H1 (cell line): ENCODE data around the gene EEF2. TPM values are rescaled to one million over a fixed set of nuclear protein-coding genes. Genes with fewer than 3 reads are reported as not detected.
"Not testable (repeated sequence)": the region's sequence is repeated elsewhere in the genome, so short reads cannot be mapped to it uniquely, and the experiment has no call there.

ENCODE experiments used
- CTCF ChIA-PET: fragments of 300-600 bp; sonication (Branson Sonifier 250); formaldehyde crosslinking; loops from one replicate; lab custom pipeline; 2021; ENCODE audit not compliant: partially characterized antibody; lab: Charles Lee
- POLR2A ChIA-PET: fragments of 300-600 bp; sonication (Branson Sonifier 250); formaldehyde crosslinking; loops from one replicate; lab custom pipeline; 2021; ENCODE audit warnings: inconsistent platforms; ENCODE audit not compliant: partially characterized antibody; lab: Charles Lee
- DNase-seq, 2 experiments: peaks; one replicate each; pipeline versions ENCODE4 v3.0.0 to v3.0.0-alpha.2; 2010 to 2022; ENCODE audit warnings: low spot score in 2 of 2, low read depth in 1 of 2, mixed read lengths in 1 of 2
- FAIRE-seq: peaks from 2 replicates; lab custom pipeline; 2011; peaks lifted over from hg19 to GRCh38; lab: Jason Lieb, UNC
- H2AFZ ChIP-seq: 2 replicates; pipeline ENCODE4 v1.8.1; 2012; ENCODE audit warnings: low read length, inconsistent platforms
- H2AK5ac ChIP-seq: 2 replicates; pipeline ENCODE4 v1.6.1; 2013; ENCODE audit warnings: low read depth, low read length
- H2BK120ac ChIP-seq: replicated peaks from 2 replicates; pipeline ENCODE3; 2013; ENCODE audit warnings: low read depth, low read length, inconsistent platforms
- H2BK12ac ChIP-seq: 2 replicates; pipeline ENCODE4 v1.6.1; 2013; ENCODE audit warnings: low read depth, low read length
- H2BK15ac ChIP-seq: 2 replicates; pipeline ENCODE4 v1.6.1; 2013; ENCODE audit warnings: low read length
- H2BK20ac ChIP-seq: 2 replicates; pipeline ENCODE4 v1.6.1; 2013; ENCODE audit warnings: low read length
- H2BK5ac ChIP-seq: 2 replicates; pipeline ENCODE4 v1.6.1; 2013; ENCODE audit warnings: low read depth, low read length
- H3K14ac ChIP-seq: 2 replicates; pipeline ENCODE4 v1.6.1; 2013; ENCODE audit warnings: inconsistent platforms; ENCODE audit not compliant: insufficient read length
- H3K18ac ChIP-seq: 2 replicates; pipeline ENCODE4 v1.6.1; 2013; ENCODE audit warnings: low read length; ENCODE audit errors: extremely low read depth
- H3K23ac ChIP-seq: 2 replicates; pipeline ENCODE4 v1.6.1; 2013; ENCODE audit warnings: inconsistent platforms; ENCODE audit not compliant: insufficient read length
- H3K23me2 ChIP-seq: 2 replicates; pipeline ENCODE4 v1.6.1; 2013; ENCODE audit warnings: low read depth, low read length
- H3K27ac ChIP-seq: 2 replicates; pipeline ENCODE4 v1.6.1; 2011; ENCODE audit warnings: low read depth, low read length, inconsistent platforms
- H3K27me3 ChIP-seq, 4 experiments: replicated peaks in 1 of 4; 1 replicate in 1 of 4; 2 replicates in 3 of 4; pipeline versions ENCODE4 v1.6.1 to v1.8.1; 2011 to 2013; ENCODE audit warnings: low read length in 3 of 4, mild to moderate bottlenecking in 3 of 4, inconsistent platforms in 2 of 4, mixed read lengths in 2 of 4, moderate library complexity in 1 of 4; ENCODE audit not compliant: control insufficient read depth in 3 of 4, insufficient read depth in 3 of 4; ENCODE audit errors: extremely low read depth in 1 of 4
- H3K36me3 ChIP-seq, 4 experiments: 2 replicates each; pipeline versions ENCODE4 v1.6.1 to v1.8.1; 2011 to 2013; ENCODE audit warnings: mild to moderate bottlenecking in 4 of 4, low read length in 3 of 4, moderate library complexity in 2 of 4, control low read depth in 1 of 4, inconsistent platforms in 1 of 4; ENCODE audit not compliant: insufficient read depth in 4 of 4, control insufficient read depth in 2 of 4
- H3K4ac ChIP-seq: replicated peaks from 2 replicates; pipeline ENCODE3; 2013; ENCODE audit warnings: low read length, low read depth, mixed read lengths, inconsistent platforms; ENCODE audit not compliant: insufficient read length
- H3K4me1 ChIP-seq, 4 experiments: replicated peaks in 1 of 4; 1 replicate in 1 of 4; 2 replicates in 3 of 4; pipeline versions ENCODE4 v1.6.1 to v1.8.1; 2011 to 2013; ENCODE audit warnings: low read length in 3 of 4, inconsistent platforms in 2 of 4, mixed read lengths in 1 of 4; ENCODE audit not compliant: insufficient read depth in 4 of 4, control insufficient read depth in 3 of 4
- H3K4me2 ChIP-seq, 2 experiments: 2 replicates each; pipeline versions ENCODE4 v1.6.1 to v1.8.1; 2011 to 2013; ENCODE audit warnings: low read depth in 2 of 2, low read length in 2 of 2, control low read depth in 1 of 2, inconsistent platforms in 1 of 2, mild to moderate bottlenecking in 1 of 2; ENCODE audit not compliant: insufficient read depth in 1 of 2
- H3K4me3 ChIP-seq, 4 experiments: fragments of 200-600, 300-600 bp in 1 of 4; sonication (generic), shearing (Covaris generic), sonication (Bioruptor Twin) in 1 of 4; 2 replicates each; pipeline versions ENCODE4 v1.5.1 to v1.8.1; 2011 to 2016; ENCODE audit warnings: low read length in 4 of 4, low read depth in 3 of 4, control low read depth in 2 of 4, inconsistent platforms in 2 of 4, mild to moderate bottlenecking in 2 of 4, mixed read lengths in 1 of 4, moderate library complexity in 1 of 4; ENCODE audit not compliant: insufficient read depth in 2 of 4; ENCODE audit errors: extremely low read depth in 1 of 4
- H3K56ac ChIP-seq: replicated peaks from 2 replicates; pipeline ENCODE3; 2013; ENCODE audit warnings: low read depth, mild to moderate bottlenecking, mixed read lengths, low read length, inconsistent platforms; ENCODE audit not compliant: insufficient read length
- H3K79me1 ChIP-seq: 2 replicates; pipeline ENCODE4 v1.6.1; 2013; ENCODE audit warnings: low read depth, low read length, control low read depth
- H3K79me2 ChIP-seq, 2 experiments: 2 replicates each; pipeline versions ENCODE4 v1.6.1 to v1.8.1; 2012 to 2013; ENCODE audit warnings: low read length in 2 of 2, mild to moderate bottlenecking in 2 of 2, inconsistent platforms in 1 of 2; ENCODE audit not compliant: insufficient read depth in 2 of 2, control insufficient read depth in 1 of 2
- H3K9ac ChIP-seq, 4 experiments: replicated peaks in 1 of 4; 1 replicate in 1 of 4; 2 replicates in 3 of 4; pipeline versions ENCODE4 v1.6.1 to v1.8.1; 2011 to 2013; ENCODE audit warnings: low read depth in 3 of 4, low read length in 3 of 4, control low read depth in 2 of 4, mild to moderate bottlenecking in 2 of 4, moderate library complexity in 2 of 4, inconsistent platforms in 1 of 4; ENCODE audit errors: extremely low read depth in 1 of 4
- H3K9me3 ChIP-seq, 2 experiments: 2 replicates each; pipeline versions ENCODE4 v1.6.1 to v1.8.1; 2012 to 2013; ENCODE audit warnings: mild to moderate bottlenecking in 2 of 2, moderate library complexity in 2 of 2, control low read depth in 1 of 2, inconsistent platforms in 1 of 2, low read depth in 1 of 2, low read length in 1 of 2, mixed read lengths in 1 of 2; ENCODE audit not compliant: insufficient read depth in 2 of 2
- H4K20me1 ChIP-seq, 2 experiments: replicated peaks in 1 of 2; 2 replicates each; pipeline versions ENCODE3 to v1.8.1; 2011 to 2013; ENCODE audit warnings: inconsistent platforms in 2 of 2, low read length in 2 of 2, mild to moderate bottlenecking in 1 of 2; ENCODE audit not compliant: insufficient read depth in 2 of 2, control insufficient read depth in 1 of 2
- H4K5ac ChIP-seq: 2 replicates; pipeline ENCODE4 v1.6.1; 2013; ENCODE audit warnings: low read length, low read depth, mixed read lengths, inconsistent platforms; ENCODE audit not compliant: insufficient read length
- H4K8ac ChIP-seq: 2 replicates; pipeline ENCODE4 v1.8.0; 2013; ENCODE audit warnings: mild to moderate bottlenecking, moderate library complexity, low read length, inconsistent platforms; ENCODE audit not compliant: insufficient read depth; ENCODE audit errors: extremely low read depth
- H4K91ac ChIP-seq: replicated peaks from 2 replicates; pipeline ENCODE3; 2013; ENCODE audit warnings: low read length, mixed read lengths, inconsistent platforms; ENCODE audit not compliant: insufficient read length
- WGBS, 2 experiments: shearing (Covaris generic) in 1 of 2; methylation state at CpG; one replicate each; pipeline versions ENCODE4 v1.1.6 to v1.1.7; 2013 to 2015; ENCODE audit warnings: low lambda C conversion rate in 2 of 2, mixed read lengths in 2 of 2, inconsistent platforms in 1 of 2, low coverage in 1 of 2, missing lambda C conversion rate in 1 of 2; ENCODE audit not compliant: insufficient replicate concordance in 2 of 2, insufficient coverage in 1 of 2, insufficient read length in 1 of 2; ENCODE audit errors: extremely low coverage in 1 of 2, missing lambda C conversion rate in 1 of 2; 5-methylcytosine and 5-hydroxymethylcytosine counted together
- polyA plus RNA-seq, 7 experiments: library from polyadenylated mRNA; depleted of rRNA in 3 of 7; stranded (reverse) in 5 of 7; unstranded in 2 of 7; fragments of >200 nt in 5 of 7; fragments of 200-250 nt in 2 of 7; gene quantifications; 1 replicate in 5 of 7; 2 replicates in 1 of 7; 4 replicates in 1 of 7; pipeline versions ENCODE4 v1.2.1 to v1.2.3, GENCODE V29; 2011 to 2013; ENCODE audit warnings: missing spikeins in 2 of 7, mixed read lengths in 2 of 7
- total RNA-seq: library from RNA; stranded (reverse); fragmentation: NEBNext Ultra II Directional; extraction: Animal tissue kit (Norgen Biotek cat#: 25700); gene quantifications from 2 replicates; pipeline ENCODE4 v1.2.1, GENCODE V29; 2021

Gene EEF2
- total and polyA plus RNA-seq, 2 of the 8 experiments (the other 6 are each of a cell fraction or from before 2014, with no cell fraction given): 1,554 to 3,380 TPM

GRCh38 chr19:3998667-3999412 lies 13.6 kb upstream of the EEF2 start:
- H3K79me2 ChIP-seq, H4K91ac ChIP-seq, H2BK20ac ChIP-seq, H2BK120ac ChIP-seq, H3K23me2 ChIP-seq, H3K36me3 ChIP-seq, H2BK12ac ChIP-seq, H2AK5ac ChIP-seq, H4K8ac ChIP-seq, H3K27ac ChIP-seq, CTCF ChIA-PET, H3K9ac ChIP-seq, H3K27me3 ChIP-seq, H3K14ac ChIP-seq, H3K4me3 ChIP-seq, H4K20me1 ChIP-seq, H3K4me1 ChIP-seq, H3K23ac ChIP-seq, DNase-seq, H3K18ac ChIP-seq, H3K79me1 ChIP-seq, H2AFZ ChIP-seq, H3K4me2 ChIP-seq, H2BK5ac ChIP-seq, FAIRE-seq, H3K56ac ChIP-seq, H4K5ac ChIP-seq, H3K4ac ChIP-seq, H2BK15ac ChIP-seq, H3K9me3 ChIP-seq: not testable (repeated sequence)
- 87% methylated on average over 12 of the region's 29 CpGs; no CpG with 5 or more reads in 1 of the 2 experiments for WGBS, 2 experiments
- POLR2A ChIA-PET: interaction anchor here (6.3 kb wide), 1 partner anchor 15 kb away, joined by 69 read pairs; the partner anchor contains the start of gene EEF2
